NB4 (cell line): ENCODE data around the gene WDR11.
A peak's percentile ranks its signal among the peaks of the same experiment; 100 is the strongest.

Source experiments
- DNase-seq: peaks from one replicate; pipeline ENCODE4 v3.0.0; 2010; ENCODE audit warnings: low read depth
- H3K4me3 ChIP-seq: one replicate; pipeline ENCODE4 v1.5.1; 2011; ENCODE audit warnings: mild to moderate bottlenecking, low read depth, low read length, moderate library complexity
- MYC ChIP-seq: IDR thresholded peaks from 2 replicates; pipeline ENCODE4 v1.6.1; 2011; ENCODE audit warnings: low read depth, low read length
- POLR2A ChIP-seq: IDR thresholded peaks from 2 replicates; pipeline ENCODE4 v1.6.1; 2011; ENCODE audit warnings: mild to moderate bottlenecking; ENCODE audit not compliant: insufficient read length; ENCODE audit errors: extremely low read depth
- TF ChIP-seq, protein P1 (sequence below): IDR thresholded peaks from one replicate; pipeline ENCODE4 v1.5.1; 2012; ENCODE audit warnings: low read depth, low read length
- TF ChIP-seq, protein P2 (sequence below): IDR thresholded peaks from 2 replicates; pipeline ENCODE4 v1.6.1; 2011; ENCODE audit warnings: low read depth, low read length

Gene WDR11

DNA sequence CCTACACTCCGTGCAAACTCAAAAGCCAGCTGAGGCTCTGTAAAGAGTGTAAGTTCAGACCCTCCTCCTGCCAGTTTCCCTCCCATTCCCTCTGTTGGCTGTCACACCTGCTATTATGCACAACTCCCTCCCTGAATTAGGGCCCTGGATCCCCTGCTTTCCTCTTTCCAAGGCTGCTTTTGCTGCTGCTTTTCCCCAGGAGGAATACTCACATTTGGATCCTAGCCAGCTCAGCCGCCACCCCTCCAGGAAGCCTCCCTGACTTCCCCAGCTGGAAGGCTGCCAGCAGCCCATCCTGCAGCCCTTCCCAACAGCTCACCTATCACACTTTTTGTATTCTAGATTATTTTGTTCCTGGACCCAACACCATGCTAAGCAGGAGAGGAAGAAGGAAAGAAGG is 40.9 kb upstream of the WDR11 start:
- no peak overlapping the region for H3K4me3 ChIP-seq
- DNase-seq: no peak
- TF ChIP-seq, protein P1, sequence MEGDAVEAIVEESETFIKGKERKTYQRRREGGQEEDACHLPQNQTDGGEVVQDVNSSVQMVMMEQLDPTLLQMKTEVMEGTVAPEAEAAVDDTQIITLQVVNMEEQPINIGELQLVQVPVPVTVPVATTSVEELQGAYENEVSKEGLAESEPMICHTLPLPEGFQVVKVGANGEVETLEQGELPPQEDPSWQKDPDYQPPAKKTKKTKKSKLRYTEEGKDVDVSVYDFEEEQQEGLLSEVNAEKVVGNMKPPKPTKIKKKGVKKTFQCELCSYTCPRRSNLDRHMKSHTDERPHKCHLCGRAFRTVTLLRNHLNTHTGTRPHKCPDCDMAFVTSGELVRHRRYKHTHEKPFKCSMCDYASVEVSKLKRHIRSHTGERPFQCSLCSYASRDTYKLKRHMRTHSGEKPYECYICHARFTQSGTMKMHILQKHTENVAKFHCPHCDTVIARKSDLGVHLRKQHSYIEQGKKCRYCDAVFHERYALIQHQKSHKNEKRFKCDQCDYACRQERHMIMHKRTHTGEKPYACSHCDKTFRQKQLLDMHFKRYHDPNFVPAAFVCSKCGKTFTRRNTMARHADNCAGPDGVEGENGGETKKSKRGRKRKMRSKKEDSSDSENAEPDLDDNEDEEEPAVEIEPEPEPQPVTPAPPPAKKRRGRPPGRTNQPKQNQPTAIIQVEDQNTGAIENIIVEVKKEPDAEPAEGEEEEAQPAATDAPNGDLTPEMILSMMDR: no peak
- TF ChIP-seq POLR2A (no peak), MYC (no peak)
- TF ChIP-seq, protein P2, sequence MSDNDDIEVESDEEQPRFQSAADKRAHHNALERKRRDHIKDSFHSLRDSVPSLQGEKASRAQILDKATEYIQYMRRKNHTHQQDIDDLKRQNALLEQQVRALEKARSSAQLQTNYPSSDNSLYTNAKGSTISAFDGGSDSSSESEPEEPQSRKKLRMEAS: no peak

DNA sequence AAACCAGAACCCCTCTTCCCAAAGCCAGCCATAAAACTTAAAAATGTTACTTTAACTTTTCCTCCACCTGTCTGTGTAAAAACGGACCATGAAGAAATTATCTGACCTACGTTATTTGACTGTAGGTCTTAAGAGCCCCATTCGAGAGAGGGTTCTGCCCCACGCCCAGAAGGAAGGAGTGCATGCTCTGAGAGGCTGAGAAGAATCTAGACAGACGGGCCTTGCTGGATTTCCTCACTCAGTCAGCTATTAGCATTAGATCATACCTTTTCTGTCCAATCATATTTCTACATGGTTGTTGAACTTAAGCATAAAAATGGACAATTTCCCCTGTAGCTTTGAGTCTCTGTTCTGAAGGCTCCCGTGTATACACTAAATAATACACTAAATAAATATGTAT is 38.1 kb upstream of the WDR11 start:
- TF ChIP-seq, protein P2: no peak
- TF ChIP-seq POLR2A: no peak
- TF ChIP-seq, protein P1: no peak
- no peak for TF ChIP-seq MYC
- no peak overlapping the region for H3K4me3 ChIP-seq
- no peak for DNase-seq

DNA sequence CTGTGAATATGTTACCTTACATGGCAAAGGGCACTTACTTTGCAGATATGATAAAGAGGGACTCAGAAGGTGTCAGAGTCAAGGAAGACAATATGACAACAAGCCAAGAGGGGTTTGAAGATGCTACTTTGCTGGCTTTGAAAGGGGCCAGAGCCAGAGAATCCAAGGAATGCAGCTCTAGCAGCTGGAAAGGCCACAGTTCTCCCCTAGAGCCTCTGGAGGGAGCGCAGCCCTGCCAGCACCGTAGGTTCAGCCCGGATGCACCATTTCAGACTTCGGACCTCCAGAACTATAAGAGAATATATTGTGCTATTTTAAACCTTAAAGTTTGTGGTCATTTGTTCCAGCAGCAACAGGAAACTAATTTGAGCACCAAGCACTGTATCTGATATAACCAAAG is 32.9 kb upstream of the WDR11 start:
- DNase-seq: no peak
- no peak overlapping the region for H3K4me3 ChIP-seq
- TF ChIP-seq POLR2A: no peak
- TF ChIP-seq MYC: no peak
- TF ChIP-seq, protein P1: no peak

DNA sequence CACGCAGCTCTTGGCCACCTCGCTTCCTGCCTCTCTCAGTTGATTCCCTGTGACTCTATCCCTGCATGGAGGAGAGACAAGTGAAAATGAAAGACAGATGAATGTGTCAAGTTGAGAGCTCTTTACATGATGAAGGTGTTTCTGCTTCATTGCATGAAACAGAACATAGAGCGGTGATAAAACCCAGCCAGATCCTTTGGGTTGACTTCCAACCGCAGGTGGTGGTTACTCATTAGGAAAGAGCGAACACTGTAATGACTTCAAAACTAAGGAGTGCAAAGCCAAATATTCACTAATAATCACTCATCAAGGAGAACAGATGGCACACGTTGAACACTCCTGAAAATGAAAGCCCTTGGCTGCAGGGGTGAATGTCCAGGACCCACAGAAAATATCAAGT is 31.8 kb upstream of the WDR11 start:
- DNase-seq: no peak
- TF ChIP-seq POLR2A: no peak
- TF ChIP-seq, protein P1: no peak
- TF ChIP-seq, protein P2: no peak
- no peak for TF ChIP-seq MYC
- no peak overlapping the region for H3K4me3 ChIP-seq

DNA sequence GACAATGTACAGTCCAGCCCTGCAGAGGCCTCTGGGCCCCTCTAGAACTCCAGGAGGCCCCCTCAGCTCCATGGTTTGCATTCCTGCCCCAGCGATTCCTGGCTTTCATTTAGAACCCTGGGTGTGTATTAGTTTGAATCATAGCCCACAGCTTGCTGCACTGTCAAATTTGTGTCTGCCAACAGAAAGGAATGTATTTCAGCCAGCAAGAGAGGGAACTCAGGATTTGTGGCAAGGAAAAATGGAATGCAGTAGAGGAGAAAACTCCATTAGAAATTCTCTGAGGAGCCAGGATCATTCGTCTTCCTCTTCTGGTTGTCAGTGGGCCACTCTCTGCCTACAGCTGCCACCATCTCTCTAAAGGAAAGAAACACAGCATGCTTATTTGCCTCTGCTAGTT is 27.9 kb upstream of the WDR11 start:
- no peak for DNase-seq
- no peak overlapping the region for H3K4me3 ChIP-seq
- TF ChIP-seq, protein P2: no peak
- TF ChIP-seq, protein P1: no peak
- TF ChIP-seq POLR2A (no peak), MYC (no peak)

DNA sequence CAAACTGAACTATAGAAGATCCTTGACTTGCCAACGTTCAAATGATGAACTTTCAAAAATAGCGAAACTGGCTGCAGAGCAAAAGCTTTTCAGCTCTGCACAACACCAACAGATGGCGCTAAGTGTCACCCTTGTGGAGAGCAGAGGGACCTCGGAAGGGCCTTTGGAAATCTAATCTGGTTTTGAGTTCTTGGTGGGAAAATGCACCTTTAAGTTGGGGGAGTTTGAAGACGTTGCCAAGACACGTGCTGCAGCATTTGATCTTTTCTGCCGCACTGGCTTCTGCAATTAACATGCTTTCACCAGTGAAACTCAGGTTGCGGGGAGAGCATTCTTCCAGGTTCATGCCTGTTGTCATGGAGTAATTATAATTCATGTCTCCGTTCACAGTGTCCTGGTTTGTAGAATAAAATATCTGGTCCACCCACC is 26.3 kb upstream of the WDR11 start:
- DNase-seq: peak; percentile 52
- TF ChIP-seq, protein P1: peak; percentile 91
- TF ChIP-seq MYC: no peak
- H3K4me3 ChIP-seq: no peak overlapping the region
